Liver (tissue), 9 donors: ENCODE measurements around the gene RCE1. TPM values are rescaled to one million over a fixed set of nuclear protein-coding genes. Genes with fewer than 3 reads are reported as not detected.

ENCODE experiments used
- DNase-seq: peaks from one replicate; pipeline ENCODE4 v3.0.0-alpha.2; 2017; ENCODE audit warnings: low spot score
- H3K27ac ChIP-seq, 2 donors: one replicate each; pipeline ENCODE4 v1.7.0; 2013; ENCODE audit warnings: inconsistent platforms in 2 of 2, low read length in 2 of 2, control low read depth in 1 of 2, low read depth in 1 of 2, mild to moderate bottlenecking in 1 of 2
- H3K27me3 ChIP-seq, 4 donors: one replicate each; pipeline versions ENCODE4 v1.6.1 to v1.7.0; 2013; ENCODE audit warnings: low read length in 3 of 4, inconsistent platforms in 1 of 4, mild to moderate bottlenecking in 1 of 4, moderate library complexity in 1 of 4; ENCODE audit not compliant: control insufficient read depth in 4 of 4, insufficient read depth in 4 of 4
- H3K36me3 ChIP-seq, 4 donors: one replicate each; pipeline versions ENCODE4 v1.6.1 to v1.7.0; 2013; ENCODE audit warnings: low read length in 3 of 4, mild to moderate bottlenecking in 3 of 4, low read depth in 1 of 4, moderate library complexity in 1 of 4; ENCODE audit not compliant: control insufficient read depth in 4 of 4, insufficient read depth in 3 of 4
- H3K4me1 ChIP-seq, 4 donors: one replicate each; pipeline versions ENCODE4 v1.6.1 to v1.7.0; 2013; ENCODE audit warnings: low read length in 3 of 4, mild to moderate bottlenecking in 3 of 4, moderate library complexity in 1 of 4; ENCODE audit not compliant: control insufficient read depth in 4 of 4, insufficient read depth in 4 of 4
- H3K4me3 ChIP-seq, 3 donors: one replicate each; pipeline versions ENCODE4 v1.6.1 to v1.7.0; 2013; ENCODE audit warnings: low read length in 3 of 3, control low read depth in 1 of 3, low read depth in 1 of 3, mild to moderate bottlenecking in 1 of 3
- H3K9ac ChIP-seq, 2 donors: one replicate each; pipeline ENCODE4 v1.7.0; 2013; ENCODE audit warnings: low read length in 2 of 2, mild to moderate bottlenecking in 2 of 2, moderate library complexity in 2 of 2, control low read depth in 1 of 2, low read depth in 1 of 2
- H3K9me3 ChIP-seq, 4 donors: one replicate each; pipeline versions ENCODE4 v1.6.1 to v1.7.0; 2013; ENCODE audit warnings: low read length in 3 of 4; ENCODE audit not compliant: control insufficient read depth in 4 of 4
- EGR1 ChIP-seq, 2 donors: IDR thresholded peaks; 2 replicates each; pipeline ENCODE4 v1.6.1; 2016 to 2018; ENCODE audit warnings: antibody characterized with exemption in 2 of 2, low read depth in 2 of 2
- FOXA1 ChIP-seq: IDR thresholded peaks from 2 replicates; pipeline ENCODE4 v1.6.1; 2016; ENCODE audit warnings: antibody characterized with exemption
- FOXA2 ChIP-seq: IDR thresholded peaks from 2 replicates; pipeline ENCODE4 v1.6.1; 2016; ENCODE audit warnings: antibody characterized with exemption
- GABPA ChIP-seq, 2 donors: IDR thresholded peaks in 1 of 2; conservative IDR thresholded peaks in 1 of 2; 2 replicates each; pipeline ENCODE4 v1.6.1; 2016; ENCODE audit warnings: antibody characterized with exemption in 2 of 2, mild to moderate bottlenecking in 1 of 2, moderate library complexity in 1 of 2
- HNF4A ChIP-seq, 2 donors: conservative IDR thresholded peaks; 2 replicates each; pipeline ENCODE4 v1.6.1; 2016; ENCODE audit warnings: antibody characterized with exemption in 2 of 2, mild to moderate bottlenecking in 2 of 2
- HNF4G ChIP-seq: IDR thresholded peaks from 2 replicates; pipeline ENCODE4 v1.6.1; 2016; ENCODE audit warnings: antibody characterized with exemption
- JUND ChIP-seq, 2 donors: IDR thresholded peaks; 2 replicates each; pipeline ENCODE4 v1.6.1; 2016; ENCODE audit warnings: antibody characterized with exemption in 2 of 2
- NR2F2 ChIP-seq: IDR thresholded peaks from 2 replicates; pipeline ENCODE4 v1.6.1; 2016; ENCODE audit warnings: antibody characterized with exemption
- RAD21 ChIP-seq, 2 donors: IDR thresholded peaks; 2 replicates each; pipeline ENCODE4 v1.6.1; 2016; ENCODE audit warnings: antibody characterized with exemption in 2 of 2, mild to moderate bottlenecking in 2 of 2
- RXRA ChIP-seq, 2 donors: IDR thresholded peaks; 2 replicates each; pipeline ENCODE4 v1.6.1; 2017 to 2018; ENCODE audit warnings: antibody characterized with exemption in 2 of 2, mild to moderate bottlenecking in 1 of 2
- TAF1 ChIP-seq: conservative IDR thresholded peaks from 2 replicates; pipeline ENCODE4 v1.6.1; 2016; ENCODE audit warnings: antibody characterized with exemption, mild to moderate bottlenecking
- YY1 ChIP-seq: IDR thresholded peaks from 2 replicates; pipeline ENCODE4 v1.6.1; 2016; ENCODE audit warnings: antibody characterized with exemption, mild to moderate bottlenecking
- WGBS: extraction: QIAGEN DNeasy Blood & Tissue Kit; methylation state at CpG from one replicate; pipeline ENCODE4 v1.1.7; 2013; 5-methylcytosine and 5-hydroxymethylcytosine counted together
- polyA plus RNA-seq, 2 donors: library from polyadenylated mRNA; stranded (reverse) in 1 of 2; unstranded in 1 of 2; fragments of 200-250 nt in 1 of 2; fragments of >200 nt in 1 of 2; fragmentation: Nextera tagmentation in 1 of 2; extraction: Ambion mirVana in 1 of 2; gene quantifications; one replicate each; pipeline versions ENCODE4 v1.2.1 to v1.2.3, GENCODE V29; 2013 to 2015
- total RNA-seq, 2 donors: library from RNA; depleted of rRNA; stranded (reverse); fragments of >200 nt; gene quantifications; one replicate each; pipeline ENCODE4 v1.2.3, GENCODE V29; 2014
- TF ChIP-seq, protein P1 (sequence below): fragments of 150-350 bp; IDR thresholded peaks from 2 replicates; pipeline ENCODE4 v1.5.1; 2017; ENCODE audit warnings: improper control_type of control experiment, low read depth, low read length; ENCODE audit not compliant: missing input control
- TF ChIP-seq, protein P2 (sequence below): IDR thresholded peaks from 2 replicates; pipeline ENCODE4 v1.6.1; 2016; ENCODE audit warnings: antibody characterized with exemption, mild to moderate bottlenecking
- TF ChIP-seq, protein P3 (sequence below): IDR thresholded peaks from 2 replicates; pipeline ENCODE4 v1.6.1; 2016; ENCODE audit warnings: antibody characterized with exemption
- TF ChIP-seq, protein P4 (sequence below): IDR thresholded peaks from 2 replicates; pipeline ENCODE4 v1.6.1; 2016; ENCODE audit warnings: antibody characterized with exemption
- donor health status: healthy.
- donor health status: healthy.
- donor health status: healthy.
- donor health status: healthy.
- donor health status: healthy.

The RCE1 gene
- total and polyA plus RNA-seq, 4 donors: 2.9 to 7.7 (median 3.2) TPM

DNA sequence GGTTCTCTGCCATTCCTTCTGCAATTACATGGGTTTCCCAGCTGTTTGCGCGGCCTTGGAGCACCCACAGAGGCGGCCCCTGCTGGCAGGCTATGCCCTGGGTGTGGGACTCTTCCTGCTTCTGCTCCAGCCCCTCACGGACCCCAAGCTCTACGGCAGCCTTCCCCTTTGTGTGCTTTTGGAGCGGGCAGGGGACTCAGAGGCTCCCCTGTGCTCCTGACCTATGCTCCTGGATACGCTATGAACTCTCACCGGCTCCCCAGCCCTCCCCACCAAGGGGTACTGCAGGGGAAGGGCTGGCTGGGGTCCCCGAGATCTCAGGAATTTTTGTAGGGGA lies 2.6 kb downstream of the RCE1 start:
- Histone ChIP-seq H3K9ac (no peak overlapping the region), H3K4me3 (no peak overlapping the region), H3K27me3 (no peaks in the 10 kb centered on the region), H3K4me1 (peaks cover 5 to 29% (median 23%) of the 10 kb centered on the region in 4 donors), H3K27ac (no peak overlapping the region), H3K36me3 (peaks cover 6 to 42% (median 16%) of the 10 kb centered on the region in 4 donors), H3K9me3 (no peaks in the 10 kb centered on the region)
- 87% methylated on average over 9 of the region's 9 CpGs for WGBS
- TF ChIP-seq, protein P1, sequence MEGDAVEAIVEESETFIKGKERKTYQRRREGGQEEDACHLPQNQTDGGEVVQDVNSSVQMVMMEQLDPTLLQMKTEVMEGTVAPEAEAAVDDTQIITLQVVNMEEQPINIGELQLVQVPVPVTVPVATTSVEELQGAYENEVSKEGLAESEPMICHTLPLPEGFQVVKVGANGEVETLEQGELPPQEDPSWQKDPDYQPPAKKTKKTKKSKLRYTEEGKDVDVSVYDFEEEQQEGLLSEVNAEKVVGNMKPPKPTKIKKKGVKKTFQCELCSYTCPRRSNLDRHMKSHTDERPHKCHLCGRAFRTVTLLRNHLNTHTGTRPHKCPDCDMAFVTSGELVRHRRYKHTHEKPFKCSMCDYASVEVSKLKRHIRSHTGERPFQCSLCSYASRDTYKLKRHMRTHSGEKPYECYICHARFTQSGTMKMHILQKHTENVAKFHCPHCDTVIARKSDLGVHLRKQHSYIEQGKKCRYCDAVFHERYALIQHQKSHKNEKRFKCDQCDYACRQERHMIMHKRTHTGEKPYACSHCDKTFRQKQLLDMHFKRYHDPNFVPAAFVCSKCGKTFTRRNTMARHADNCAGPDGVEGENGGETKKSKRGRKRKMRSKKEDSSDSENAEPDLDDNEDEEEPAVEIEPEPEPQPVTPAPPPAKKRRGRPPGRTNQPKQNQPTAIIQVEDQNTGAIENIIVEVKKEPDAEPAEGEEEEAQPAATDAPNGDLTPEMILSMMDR: no peak
- TF ChIP-seq NR2F2 (no peak), RXRA (IDR thresholded peaks at IDR 0.05) (no peak), FOXA1 (no peak), TAF1 (no peak), FOXA2 (no peak), YY1 (no peak), HNF4A (conservative IDR thresholded peaks at IDR 0.05) (no peak), GABPA (IDR thresholded peaks at IDR 0.05 in 1 of 2, conservative IDR thresholded peaks at IDR 0.05 in 1 of 2) (no peak), HNF4G (no peak), RAD21 (IDR thresholded peaks at IDR 0.05) (no peak), EGR1 (IDR thresholded peaks at IDR 0.05; ENCODE audit: low read depth in 2 of 2) (no peak), JUND (IDR thresholded peaks at IDR 0.05) (no peak)
- TF ChIP-seq, protein P2, sequence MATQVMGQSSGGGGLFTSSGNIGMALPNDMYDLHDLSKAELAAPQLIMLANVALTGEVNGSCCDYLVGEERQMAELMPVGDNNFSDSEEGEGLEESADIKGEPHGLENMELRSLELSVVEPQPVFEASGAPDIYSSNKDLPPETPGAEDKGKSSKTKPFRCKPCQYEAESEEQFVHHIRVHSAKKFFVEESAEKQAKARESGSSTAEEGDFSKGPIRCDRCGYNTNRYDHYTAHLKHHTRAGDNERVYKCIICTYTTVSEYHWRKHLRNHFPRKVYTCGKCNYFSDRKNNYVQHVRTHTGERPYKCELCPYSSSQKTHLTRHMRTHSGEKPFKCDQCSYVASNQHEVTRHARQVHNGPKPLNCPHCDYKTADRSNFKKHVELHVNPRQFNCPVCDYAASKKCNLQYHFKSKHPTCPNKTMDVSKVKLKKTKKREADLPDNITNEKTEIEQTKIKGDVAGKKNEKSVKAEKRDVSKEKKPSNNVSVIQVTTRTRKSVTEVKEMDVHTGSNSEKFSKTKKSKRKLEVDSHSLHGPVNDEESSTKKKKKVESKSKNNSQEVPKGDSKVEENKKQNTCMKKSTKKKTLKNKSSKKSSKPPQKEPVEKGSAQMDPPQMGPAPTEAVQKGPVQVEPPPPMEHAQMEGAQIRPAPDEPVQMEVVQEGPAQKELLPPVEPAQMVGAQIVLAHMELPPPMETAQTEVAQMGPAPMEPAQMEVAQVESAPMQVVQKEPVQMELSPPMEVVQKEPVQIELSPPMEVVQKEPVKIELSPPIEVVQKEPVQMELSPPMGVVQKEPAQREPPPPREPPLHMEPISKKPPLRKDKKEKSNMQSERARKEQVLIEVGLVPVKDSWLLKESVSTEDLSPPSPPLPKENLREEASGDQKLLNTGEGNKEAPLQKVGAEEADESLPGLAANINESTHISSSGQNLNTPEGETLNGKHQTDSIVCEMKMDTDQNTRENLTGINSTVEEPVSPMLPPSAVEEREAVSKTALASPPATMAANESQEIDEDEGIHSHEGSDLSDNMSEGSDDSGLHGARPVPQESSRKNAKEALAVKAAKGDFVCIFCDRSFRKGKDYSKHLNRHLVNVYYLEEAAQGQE: no peak
- TF ChIP-seq, protein P3, sequence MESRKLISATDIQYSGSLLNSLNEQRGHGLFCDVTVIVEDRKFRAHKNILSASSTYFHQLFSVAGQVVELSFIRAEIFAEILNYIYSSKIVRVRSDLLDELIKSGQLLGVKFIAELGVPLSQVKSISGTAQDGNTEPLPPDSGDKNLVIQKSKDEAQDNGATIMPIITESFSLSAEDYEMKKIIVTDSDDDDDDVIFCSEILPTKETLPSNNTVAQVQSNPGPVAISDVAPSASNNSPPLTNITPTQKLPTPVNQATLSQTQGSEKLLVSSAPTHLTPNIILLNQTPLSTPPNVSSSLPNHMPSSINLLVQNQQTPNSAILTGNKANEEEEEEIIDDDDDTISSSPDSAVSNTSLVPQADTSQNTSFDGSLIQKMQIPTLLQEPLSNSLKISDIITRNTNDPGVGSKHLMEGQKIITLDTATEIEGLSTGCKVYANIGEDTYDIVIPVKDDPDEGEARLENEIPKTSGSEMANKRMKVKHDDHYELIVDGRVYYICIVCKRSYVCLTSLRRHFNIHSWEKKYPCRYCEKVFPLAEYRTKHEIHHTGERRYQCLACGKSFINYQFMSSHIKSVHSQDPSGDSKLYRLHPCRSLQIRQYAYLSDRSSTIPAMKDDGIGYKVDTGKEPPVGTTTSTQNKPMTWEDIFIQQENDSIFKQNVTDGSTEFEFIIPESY: no peak
- TF ChIP-seq, protein P4, sequence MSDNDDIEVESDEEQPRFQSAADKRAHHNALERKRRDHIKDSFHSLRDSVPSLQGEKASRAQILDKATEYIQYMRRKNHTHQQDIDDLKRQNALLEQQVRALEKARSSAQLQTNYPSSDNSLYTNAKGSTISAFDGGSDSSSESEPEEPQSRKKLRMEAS: no peak
- no peak for DNase-seq

DNA sequence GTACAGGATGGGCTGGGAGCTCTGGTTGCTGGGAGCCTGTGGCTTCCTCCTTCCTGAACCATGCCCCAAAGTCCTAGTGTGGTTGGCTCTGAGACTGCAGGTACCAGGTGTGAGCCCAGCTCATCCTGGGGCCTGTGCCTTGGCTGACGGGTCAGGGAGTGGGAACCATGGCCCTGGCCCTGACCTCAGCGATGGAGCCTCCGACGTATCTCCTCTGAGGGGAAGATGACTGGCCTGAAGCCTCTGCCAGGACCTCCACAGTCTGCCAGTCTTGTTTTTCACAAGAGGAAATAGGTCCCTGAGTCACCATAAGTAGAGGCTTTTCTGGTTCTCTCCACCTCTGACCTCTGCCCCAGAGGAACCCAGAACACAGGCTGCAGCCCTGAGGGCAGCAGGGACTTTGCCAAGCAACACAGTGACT lies 3.4 kb downstream of the RCE1 start:
- Histone ChIP-seq H3K36me3 (peaks cover 7 to 50% (median 18%) of the 10 kb centered on the region in 4 donors), H3K4me1 (peaks cover 5 to 26% (median 22%) of the 10 kb centered on the region in 4 donors), H3K27ac (no peak overlapping the region), H3K27me3 (no peaks in the 10 kb centered on the region), H3K9me3 (no peaks in the 10 kb centered on the region), H3K9ac (no peak overlapping the region), H3K4me3 (no peak overlapping the region)
- no peak for DNase-seq
- no peak for TF ChIP-seq GABPA (IDR thresholded peaks at IDR 0.05 in 1 of 2, conservative IDR thresholded peaks at IDR 0.05 in 1 of 2)
- no peak for TF ChIP-seq HNF4G
- TF ChIP-seq RXRA (IDR thresholded peaks at IDR 0.05): no peak
- TF ChIP-seq, protein P2: no peak
- TF ChIP-seq FOXA1: no peak
- no peak for TF ChIP-seq TAF1
- TF ChIP-seq NR2F2: no peak
- no peak for TF ChIP-seq JUND (IDR thresholded peaks at IDR 0.05)
- 83% methylated on average over 4 of the region's 4 CpGs for WGBS
